ENCODE measurements around the gene ADSS2.
A peak's percentile ranks its signal among the peaks of the same experiment; 100 is the strongest.

ADSS2 gene

DNA sequence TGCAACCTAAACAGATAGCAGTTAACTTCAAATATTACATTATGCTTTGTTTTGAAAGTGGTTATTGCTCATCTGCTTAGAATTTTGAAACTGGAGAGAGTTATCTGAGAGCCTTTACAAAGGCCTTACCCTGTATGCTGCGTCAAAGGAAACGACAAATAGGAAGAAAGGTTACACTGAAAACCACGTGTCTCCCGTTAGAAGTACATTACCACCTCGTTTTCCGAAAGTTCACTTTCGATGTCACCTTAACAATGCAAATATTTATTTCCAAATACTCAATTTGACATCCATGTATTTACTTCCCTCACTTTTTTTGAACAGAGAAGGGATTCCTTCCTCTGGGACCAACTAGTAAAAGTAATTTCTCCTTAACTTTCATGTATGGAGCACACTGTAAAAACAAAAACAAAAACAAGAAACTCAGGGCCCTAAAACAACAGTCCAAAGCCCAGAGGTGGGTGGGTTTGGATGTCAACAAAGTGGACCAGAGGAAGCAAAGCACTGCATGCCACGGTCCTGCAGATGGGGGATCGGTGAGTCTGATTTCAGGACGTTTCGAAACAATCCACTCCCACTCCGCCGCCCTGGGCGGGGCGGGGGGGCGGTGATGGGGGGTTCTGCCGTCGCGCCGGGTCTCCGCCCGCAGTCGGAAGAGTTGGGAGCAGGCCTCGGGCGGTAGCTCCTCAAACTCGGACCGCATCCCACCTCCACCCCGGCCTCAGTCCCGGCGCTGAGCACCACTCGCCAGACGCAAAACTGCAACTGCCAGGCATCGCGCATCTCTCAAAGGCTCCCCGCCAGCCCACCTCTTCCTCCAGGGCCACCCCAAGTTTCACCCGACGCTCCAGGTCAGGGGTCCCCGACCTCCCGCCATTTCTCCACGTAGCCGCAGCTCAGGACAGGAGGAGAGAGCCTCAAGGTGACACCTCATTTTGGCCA lies 841 bp downstream of the ADSS2 start (continued):
- TF ChIP-seq ZNF621 (tag by site-specific recombination; IDR thresholded peaks at IDR 0.05) (no peak), ZFP69B (tag by site-specific recombination; IDR thresholded peaks at IDR 0.05) (peak; percentile 6; the same call in 1 of the 2 replicates), IKZF3 (tag by site-specific recombination; IDR thresholded peaks at IDR 0.05) (peak; percentile 65; the same call in 1 of the 2 replicates), ZBTB20 (tag by site-specific recombination; IDR thresholded peaks at IDR 0.05) (no peak; the same call in 1 of the 2 replicates), ZBTB8A (tag by site-specific recombination; IDR thresholded peaks at IDR 0.05) (peak; percentile 80), ZFHX2 (tag by site-specific recombination; conservative IDR thresholded peaks at IDR 0.05) (peak; percentile 78), SP2 (tag by site-specific recombination; IDR thresholded peaks at IDR 0.05) (peak; percentile 78), ZNF555 (tag by site-specific recombination; conservative IDR thresholded peaks at IDR 0.05) (no peak), ZNF138 (tag by site-specific recombination; IDR thresholded peaks at IDR 0.05; ENCODE audit: borderline replicate concordance) (no peak), PRDM1 (tag by site-specific recombination; IDR thresholded peaks at IDR 0.05) (peak; percentile 99), ZNF146 (tag by site-specific recombination; IDR thresholded peaks at IDR 0.05) (peak; percentile 6; the same call in 1 of the 2 replicates), ZNF133 (tag by site-specific recombination; IDR thresholded peaks at IDR 0.05) (no peak), ZNF560 (tag by site-specific recombination; IDR thresholded peaks at IDR 0.05; ENCODE audit: borderline replicate concordance) (no peak), ZNF510 (tag by site-specific recombination; IDR thresholded peaks at IDR 0.05; ENCODE audit: insufficient replicate concordance) (no peak), ZNF585B (tag by site-specific recombination; IDR thresholded peaks at IDR 0.05) (no peak)
- TF ChIP-seq, protein P1, sequence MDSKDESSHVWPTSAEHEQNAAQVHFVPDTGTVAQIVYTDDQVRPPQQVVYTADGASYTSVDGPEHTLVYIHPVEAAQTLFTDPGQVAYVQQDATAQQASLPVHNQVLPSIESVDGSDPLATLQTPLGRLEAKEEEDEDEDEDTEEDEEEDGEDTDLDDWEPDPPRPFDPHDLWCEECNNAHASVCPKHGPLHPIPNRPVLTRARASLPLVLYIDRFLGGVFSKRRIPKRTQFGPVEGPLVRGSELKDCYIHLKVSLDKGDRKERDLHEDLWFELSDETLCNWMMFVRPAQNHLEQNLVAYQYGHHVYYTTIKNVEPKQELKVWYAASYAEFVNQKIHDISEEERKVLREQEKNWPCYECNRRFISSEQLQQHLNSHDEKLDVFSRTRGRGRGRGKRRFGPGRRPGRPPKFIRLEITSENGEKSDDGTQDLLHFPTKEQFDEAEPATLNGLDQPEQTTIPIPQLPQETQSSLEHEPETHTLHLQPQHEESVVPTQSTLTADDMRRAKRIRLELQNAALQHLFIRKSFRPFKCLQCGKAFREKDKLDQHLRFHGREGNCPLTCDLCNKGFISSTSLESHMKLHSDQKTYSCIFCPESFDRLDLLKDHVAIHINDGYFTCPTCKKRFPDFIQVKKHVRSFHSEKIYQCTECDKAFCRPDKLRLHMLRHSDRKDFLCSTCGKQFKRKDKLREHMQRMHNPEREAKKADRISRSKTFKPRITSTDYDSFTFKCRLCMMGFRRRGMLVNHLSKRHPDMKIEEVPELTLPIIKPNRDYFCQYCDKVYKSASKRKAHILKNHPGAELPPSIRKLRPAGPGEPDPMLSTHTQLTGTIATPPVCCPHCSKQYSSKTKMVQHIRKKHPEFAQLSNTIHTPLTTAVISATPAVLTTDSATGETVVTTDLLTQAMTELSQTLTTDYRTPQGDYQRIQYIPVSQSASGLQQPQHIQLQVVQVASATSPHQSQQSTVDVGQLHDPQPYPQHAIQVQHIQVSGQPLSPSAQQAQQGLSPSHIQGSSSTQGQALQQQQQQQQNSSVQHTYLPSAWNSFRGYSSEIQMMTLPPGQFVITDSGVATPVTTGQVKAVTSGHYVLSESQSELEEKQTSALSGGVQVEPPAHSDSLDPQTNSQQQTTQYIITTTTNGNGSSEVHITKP (tag by site-specific recombination; IDR thresholded peaks at IDR 0.05), result no peak
- TF ChIP-seq, protein P2, sequence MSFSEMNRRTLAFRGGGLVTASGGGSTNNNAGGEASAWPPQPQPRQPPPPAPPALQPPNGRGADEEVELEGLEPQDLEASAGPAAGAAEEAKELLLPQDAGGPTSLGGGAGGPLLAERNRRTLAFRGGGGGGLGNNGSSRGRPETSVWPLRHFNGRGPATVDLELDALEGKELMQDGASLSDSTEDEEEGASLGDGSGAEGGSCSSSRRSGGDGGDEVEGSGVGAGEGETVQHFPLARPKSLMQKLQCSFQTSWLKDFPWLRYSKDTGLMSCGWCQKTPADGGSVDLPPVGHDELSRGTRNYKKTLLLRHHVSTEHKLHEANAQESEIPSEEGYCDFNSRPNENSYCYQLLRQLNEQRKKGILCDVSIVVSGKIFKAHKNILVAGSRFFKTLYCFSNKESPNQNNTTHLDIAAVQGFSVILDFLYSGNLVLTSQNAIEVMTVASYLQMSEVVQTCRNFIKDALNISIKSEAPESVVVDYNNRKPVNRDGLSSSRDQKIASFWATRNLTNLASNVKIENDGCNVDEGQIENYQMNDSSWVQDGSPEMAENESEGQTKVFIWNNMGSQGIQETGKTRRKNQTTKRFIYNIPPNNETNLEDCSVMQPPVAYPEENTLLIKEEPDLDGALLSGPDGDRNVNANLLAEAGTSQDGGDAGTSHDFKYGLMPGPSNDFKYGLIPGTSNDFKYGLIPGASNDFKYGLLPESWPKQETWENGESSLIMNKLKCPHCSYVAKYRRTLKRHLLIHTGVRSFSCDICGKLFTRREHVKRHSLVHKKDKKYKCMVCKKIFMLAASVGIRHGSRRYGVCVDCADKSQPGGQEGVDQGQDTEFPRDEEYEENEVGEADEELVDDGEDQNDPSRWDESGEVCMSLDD (tag by site-specific recombination; IDR thresholded peaks at IDR 0.05), result peak; percentile 93
- TF ChIP-seq, protein P3, sequence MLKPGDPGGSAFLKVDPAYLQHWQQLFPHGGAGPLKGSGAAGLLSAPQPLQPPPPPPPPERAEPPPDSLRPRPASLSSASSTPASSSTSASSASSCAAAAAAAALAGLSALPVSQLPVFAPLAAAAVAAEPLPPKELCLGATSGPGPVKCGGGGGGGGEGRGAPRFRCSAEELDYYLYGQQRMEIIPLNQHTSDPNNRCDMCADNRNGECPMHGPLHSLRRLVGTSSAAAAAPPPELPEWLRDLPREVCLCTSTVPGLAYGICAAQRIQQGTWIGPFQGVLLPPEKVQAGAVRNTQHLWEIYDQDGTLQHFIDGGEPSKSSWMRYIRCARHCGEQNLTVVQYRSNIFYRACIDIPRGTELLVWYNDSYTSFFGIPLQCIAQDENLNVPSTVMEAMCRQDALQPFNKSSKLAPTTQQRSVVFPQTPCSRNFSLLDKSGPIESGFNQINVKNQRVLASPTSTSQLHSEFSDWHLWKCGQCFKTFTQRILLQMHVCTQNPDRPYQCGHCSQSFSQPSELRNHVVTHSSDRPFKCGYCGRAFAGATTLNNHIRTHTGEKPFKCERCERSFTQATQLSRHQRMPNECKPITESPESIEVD (tag by site-specific recombination; IDR thresholded peaks at IDR 0.05), result no peak
- TF ChIP-seq, protein P4, sequence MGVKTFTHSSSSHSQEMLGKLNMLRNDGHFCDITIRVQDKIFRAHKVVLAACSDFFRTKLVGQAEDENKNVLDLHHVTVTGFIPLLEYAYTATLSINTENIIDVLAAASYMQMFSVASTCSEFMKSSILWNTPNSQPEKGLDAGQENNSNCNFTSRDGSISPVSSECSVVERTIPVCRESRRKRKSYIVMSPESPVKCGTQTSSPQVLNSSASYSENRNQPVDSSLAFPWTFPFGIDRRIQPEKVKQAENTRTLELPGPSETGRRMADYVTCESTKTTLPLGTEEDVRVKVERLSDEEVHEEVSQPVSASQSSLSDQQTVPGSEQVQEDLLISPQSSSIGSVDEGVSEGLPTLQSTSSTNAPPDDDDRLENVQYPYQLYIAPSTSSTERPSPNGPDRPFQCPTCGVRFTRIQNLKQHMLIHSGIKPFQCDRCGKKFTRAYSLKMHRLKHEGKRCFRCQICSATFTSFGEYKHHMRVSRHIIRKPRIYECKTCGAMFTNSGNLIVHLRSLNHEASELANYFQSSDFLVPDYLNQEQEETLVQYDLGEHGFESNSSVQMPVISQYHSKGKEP (tag by site-specific recombination; IDR thresholded peaks at IDR 0.05), result 0 out of 2 replicates have a peak, but pooled peaks have one; percentile 6
- TF ChIP-seq, protein P5, sequence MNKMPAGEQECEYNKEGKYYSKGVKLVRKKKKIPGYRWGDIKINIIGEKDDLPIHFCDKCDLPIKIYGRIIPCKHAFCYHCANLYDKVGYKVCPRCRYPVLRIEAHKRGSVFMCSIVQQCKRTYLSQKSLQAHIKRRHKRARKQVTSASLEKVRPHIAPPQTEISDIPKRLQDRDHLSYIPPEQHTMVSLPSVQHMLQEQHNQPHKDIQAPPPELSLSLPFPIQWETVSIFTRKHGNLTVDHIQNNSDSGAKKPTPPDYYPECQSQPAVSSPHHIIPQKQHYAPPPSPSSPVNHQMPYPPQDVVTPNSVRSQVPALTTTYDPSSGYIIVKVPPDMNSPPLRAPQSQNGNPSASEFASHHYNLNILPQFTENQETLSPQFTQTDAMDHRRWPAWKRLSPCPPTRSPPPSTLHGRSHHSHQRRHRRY (tag by site-specific recombination; IDR thresholded peaks at IDR 0.05), result no peak
- TF ChIP-seq, protein P6, sequence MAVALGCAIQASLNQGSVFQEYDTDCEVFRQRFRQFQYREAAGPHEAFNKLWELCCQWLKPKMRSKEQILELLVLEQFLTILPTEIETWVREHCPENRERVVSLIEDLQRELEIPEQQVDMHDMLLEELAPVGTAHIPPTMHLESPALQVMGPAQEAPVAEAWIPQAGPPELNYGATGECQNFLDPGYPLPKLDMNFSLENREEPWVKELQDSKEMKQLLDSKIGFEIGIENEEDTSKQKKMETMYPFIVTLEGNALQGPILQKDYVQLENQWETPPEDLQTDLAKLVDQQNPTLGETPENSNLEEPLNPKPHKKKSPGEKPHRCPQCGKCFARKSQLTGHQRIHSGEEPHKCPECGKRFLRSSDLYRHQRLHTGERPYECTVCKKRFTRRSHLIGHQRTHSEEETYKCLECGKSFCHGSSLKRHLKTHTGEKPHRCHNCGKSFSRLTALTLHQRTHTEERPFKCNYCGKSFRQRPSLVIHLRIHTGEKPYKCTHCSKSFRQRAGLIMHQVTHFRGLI (tag by site-specific recombination; IDR thresholded peaks at IDR 0.05), result no peak; the same call in 1 of the 2 replicates
- TF ChIP-seq, protein P7, sequence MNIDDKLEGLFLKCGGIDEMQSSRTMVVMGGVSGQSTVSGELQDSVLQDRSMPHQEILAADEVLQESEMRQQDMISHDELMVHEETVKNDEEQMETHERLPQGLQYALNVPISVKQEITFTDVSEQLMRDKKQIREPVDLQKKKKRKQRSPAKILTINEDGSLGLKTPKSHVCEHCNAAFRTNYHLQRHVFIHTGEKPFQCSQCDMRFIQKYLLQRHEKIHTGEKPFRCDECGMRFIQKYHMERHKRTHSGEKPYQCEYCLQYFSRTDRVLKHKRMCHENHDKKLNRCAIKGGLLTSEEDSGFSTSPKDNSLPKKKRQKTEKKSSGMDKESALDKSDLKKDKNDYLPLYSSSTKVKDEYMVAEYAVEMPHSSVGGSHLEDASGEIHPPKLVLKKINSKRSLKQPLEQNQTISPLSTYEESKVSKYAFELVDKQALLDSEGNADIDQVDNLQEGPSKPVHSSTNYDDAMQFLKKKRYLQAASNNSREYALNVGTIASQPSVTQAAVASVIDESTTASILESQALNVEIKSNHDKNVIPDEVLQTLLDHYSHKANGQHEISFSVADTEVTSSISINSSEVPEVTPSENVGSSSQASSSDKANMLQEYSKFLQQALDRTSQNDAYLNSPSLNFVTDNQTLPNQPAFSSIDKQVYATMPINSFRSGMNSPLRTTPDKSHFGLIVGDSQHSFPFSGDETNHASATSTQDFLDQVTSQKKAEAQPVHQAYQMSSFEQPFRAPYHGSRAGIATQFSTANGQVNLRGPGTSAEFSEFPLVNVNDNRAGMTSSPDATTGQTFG (tag by site-specific recombination; IDR thresholded peaks at IDR 0.05; ENCODE audit: borderline replicate concordance), result no peak
